NCI-H187 (cell line): ENCODE measurements around the gene FBXW10.
"Not testable (repeated sequence)": the region's sequence is repeated elsewhere in the genome, so short reads cannot be mapped to it uniquely, and the experiment has no call there.

Experiments
- DNase-seq, 2 experiments: peaks; one replicate each; lab custom pipeline; 2025; lab: John Stamatoyannopoulos, UW

FBXW10 gene

GRCh38 chr17:18750242-18750641 is 6.4 kb downstream of the FBXW10 start:
- DNase-seq, result not testable (repeated sequence)

- not testable (repeated sequence) for DNase-seq
Observed at GRCh38 chr17:18753829-18754409, 10.1 kb downstream of the FBXW10 start.

GRCh38 chr17:18755969-18756368 is 12.1 kb downstream of the FBXW10 start:
- not testable (repeated sequence) for DNase-seq

GRCh38 chr17:18757368-18758044 is 13.7 kb downstream of the FBXW10 start:
- not testable (repeated sequence) for DNase-seq

DNA sequence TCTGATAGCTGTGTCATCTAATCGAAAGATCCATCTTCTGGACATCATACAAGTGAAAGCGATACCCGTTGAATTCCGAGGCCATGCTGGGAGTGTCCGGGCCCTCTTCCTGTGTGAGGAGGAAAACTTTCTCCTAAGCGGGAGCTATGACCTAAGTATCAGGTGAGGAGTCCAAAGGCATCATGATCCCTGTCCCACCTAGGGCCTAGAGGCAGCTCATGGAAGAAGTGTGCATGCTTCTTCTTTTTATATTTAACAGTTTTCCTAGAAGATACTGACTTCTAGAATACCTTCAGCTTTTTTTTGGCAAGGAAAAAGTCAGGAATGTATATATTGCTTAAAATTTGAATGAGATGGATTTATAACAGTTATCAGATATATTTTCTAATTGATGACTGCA is 14.5 kb downstream of the FBXW10 start:
- not testable (repeated sequence) for DNase-seq

DNA sequence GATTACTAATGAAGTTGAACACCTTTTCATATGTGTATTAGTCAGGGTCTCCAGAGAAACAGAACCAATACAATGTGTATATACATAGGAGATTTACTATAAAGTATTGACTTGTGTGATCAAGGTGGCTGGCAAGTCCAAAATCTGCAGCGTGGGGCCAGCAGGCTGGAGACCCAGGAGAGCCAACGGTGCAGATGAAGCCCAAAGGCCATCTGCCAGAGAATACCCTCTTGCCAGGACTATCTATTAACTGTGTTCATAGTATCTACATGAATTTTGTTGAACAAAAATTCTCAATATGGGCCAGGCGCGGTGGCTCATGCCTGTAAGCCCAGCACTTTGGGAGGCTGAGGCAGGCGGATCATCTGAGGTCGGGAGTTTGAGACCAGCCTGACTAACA is 16.4 kb downstream of the FBXW10 start:
- not testable (repeated sequence) for DNase-seq

- DNase-seq, result not testable (repeated sequence)
Observed at GRCh38 chr17:18770572-18770971, 26.7 kb downstream of the FBXW10 start.

DNA sequence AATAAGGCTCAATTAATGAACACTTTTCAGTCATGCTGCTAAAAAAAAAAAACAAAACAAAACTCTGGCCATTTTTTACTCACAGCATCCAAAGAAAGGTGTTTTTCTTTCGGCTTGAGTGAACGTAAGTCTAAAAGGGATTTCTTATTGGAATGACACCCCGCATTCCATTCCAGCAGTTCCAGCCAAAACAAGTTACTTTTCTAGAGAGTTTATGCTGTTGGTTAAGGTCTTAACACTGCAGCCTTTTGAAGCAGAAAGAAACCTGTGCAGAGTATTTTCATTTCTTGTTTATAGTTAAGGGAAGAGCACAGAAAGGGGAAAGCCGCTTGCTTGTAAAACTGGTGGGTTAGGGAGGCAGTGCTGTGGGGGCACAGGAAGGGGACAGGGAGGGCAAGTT is 27.2 kb downstream of the FBXW10 start:
- DNase-seq, result not testable (repeated sequence)

- DNase-seq, result no peak
Observed at GRCh38 chr17:18772471-18772870, 28.6 kb downstream of the FBXW10 start.

DNA sequence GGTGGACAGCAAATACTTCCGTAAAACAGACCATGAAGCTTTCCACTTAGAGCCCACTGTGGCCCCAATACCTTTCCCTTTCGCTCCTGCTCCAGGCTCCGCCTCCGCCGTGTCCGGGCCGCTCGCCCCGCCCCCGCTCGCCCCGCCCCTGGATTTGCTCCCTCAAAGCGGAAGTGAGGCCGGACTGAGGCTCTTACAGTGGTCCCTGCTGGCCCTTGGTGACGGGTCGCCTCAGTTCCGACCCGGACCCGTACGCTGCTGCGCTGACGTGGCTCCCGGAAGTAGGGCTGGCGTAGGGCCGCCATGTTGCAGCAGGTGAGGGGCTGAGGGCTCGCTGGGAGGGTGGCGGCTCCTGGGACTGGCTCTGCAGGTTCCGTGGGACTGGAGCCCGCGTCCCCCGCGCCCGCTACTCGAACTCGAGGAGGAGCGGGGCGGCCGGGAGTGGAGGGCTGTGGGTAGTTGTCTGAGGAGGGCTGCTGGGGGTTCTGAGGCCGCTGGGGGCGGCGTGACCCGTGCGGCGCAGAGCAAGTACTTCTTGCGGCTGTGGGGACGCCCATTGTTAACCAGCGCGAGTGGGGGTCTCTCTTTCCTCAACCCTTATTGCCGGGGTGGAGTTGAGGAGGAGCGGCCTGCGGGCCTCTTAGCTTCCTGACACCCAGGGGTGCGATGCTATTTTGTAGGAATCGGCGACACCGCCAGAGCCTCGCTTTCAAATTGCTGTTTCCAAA is 37.3 kb downstream of the FBXW10 start, which contains the start of gene TVP23B:
Gene TVP23B (plus strand): TSS at position 193 of the 728 bp plus-strand sequence. CDS start 111 bp downstream, at position 304.
- DNase-seq, result peak; percentile 54 to 81

- not testable (repeated sequence) for DNase-seq
Observed at GRCh38 chr17:18781805-18782204, 38.0 kb downstream of the FBXW10 start.

- not testable (repeated sequence) for DNase-seq
Observed at GRCh38 chr17:18785933-18786332, 42.1 kb downstream of the FBXW10 start.

DNA sequence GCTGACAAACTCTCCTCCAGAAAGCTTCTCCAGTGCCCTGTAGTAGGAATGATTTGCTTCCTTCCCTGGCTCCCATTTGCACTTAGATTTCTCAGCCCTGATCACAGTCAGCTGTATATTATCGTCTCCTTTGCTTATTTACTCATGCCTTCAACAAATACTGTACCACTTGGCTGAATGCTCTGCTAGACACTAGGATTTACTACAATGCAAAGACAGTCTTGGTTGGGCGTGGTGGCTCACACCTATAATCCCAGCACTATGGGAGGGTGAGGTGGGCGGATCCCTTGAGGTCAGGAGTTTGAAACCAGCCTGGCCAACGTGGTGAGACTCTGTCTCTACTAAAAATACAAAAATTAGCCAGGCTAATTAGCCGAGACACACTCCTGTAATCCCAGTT is 43.0 kb downstream of the FBXW10 start:
- DNase-seq, result not testable (repeated sequence)

DNA sequence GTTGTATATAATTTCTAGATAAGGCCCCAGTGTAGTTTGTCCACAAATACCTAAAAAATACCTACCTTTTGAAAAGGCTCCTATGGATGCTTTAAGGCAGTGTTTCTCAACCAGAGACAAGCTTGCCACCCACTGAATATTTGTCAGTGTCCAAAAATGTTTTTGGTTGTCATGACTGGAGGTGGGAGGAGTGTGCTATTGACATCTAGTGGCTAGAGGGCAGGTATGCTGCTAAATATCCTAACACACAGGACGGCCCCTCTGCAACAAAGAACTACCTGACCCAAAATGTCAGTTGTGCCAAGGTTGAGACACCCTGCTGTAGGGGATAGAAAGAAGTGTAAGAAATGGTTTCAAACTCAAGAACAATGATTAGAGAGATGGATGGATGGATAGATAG is 47.5 kb downstream of the FBXW10 start:
- DNase-seq, result not testable (repeated sequence)

GRCh38 chr17:18794841-18795240 is 51.0 kb downstream of the FBXW10 start:
- not testable (repeated sequence) for DNase-seq

DNA sequence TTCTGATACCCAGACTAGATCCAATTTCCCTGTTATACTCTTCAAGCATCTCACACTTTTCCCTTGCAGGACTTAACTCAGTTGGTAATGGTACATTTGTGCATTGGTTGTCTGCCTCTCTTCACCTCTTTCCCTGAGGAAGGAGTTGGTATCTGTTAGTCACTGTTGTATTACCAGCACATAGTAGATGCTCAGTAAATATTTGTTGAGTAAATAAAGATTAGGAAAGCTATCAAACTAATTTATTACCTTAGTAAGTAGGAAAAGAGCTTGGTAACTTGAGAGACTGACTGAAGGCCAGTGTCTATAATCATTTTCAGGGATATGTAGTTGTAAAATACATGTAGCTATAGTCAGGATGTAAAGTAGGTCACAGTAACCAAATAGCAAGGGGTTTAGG is 53.0 kb downstream of the FBXW10 start:
- not testable (repeated sequence) for DNase-seq

DNA sequence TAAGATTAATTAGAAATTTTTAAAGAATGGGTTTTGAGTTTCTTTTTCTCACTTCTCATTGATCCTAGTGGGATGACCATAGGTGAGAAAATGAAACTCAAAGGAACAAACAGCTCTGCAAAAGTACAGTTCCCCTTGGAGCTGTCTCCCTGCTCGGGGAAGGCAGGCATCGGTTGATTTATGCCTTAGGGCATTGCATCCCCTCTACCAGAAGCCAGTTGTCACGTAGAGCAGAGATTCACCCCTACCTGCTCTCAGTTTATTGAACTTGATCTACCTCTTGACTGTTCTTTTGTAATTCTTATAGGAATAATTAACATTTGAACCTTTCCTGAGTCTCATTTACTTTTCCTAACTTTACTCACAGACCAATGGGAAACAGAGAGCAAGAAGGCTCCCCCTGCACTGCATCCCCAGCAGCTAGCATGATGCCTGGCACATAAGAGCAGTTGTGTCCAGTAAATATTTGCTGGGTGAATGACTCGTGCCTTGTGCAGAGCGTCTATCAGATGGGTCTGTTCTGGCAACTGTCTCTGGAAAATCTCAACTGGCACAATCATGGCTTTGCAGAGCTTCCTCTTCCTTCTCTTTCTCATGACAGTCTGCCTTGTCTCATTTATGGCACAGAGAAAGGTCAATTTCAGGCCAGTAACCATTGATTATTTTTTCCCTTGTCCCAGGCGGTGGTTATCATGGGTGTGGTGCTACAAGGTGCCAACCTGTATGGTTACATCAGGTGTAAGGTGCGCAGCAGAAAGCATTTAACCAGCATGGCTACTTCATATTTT is 59.8 kb downstream of the FBXW10 start:
- not testable (repeated sequence) for DNase-seq

- not testable (repeated sequence) for DNase-seq
Observed at GRCh38 chr17:18815924-18816323, 72.1 kb downstream of the FBXW10 start.

DNA sequence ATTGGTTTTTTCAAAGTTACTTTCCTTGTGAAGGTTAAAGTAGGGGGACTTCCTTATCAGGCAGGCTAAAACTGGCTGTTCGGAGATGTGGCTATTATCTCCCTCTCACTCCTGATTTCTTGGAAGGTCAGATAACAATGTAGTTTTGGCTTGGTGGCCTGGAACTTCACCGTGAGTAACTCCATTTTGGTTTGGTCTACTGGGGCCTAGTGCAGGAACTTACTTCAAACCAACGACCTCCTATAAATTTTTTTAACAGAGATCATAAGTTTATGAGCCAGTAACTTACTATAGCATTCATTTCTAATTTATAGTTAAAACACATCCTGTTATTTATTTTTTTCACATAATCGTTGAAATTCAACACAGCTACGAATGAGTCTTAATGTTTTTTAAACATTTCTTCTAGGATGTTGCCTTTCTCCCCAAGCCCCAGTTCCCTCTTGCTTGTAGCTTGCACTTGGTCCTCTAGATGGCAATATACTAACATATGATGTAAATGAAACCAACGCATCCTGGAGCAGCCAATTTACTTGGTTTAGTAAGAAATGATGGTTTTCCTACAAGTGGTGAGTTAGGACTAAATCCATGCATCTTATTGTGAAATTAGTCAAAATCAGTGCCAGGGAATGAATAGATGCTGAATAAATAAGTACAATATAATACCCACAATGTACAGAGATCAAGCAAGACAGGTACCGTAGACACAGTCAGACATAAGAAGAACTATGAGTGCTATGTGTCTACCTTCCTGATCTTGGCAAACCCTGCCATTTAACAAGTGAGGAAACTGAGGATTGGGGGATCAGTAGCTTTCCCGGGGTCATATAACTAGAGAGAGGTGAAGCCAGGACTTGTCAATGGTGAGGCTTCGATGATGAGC is 72.9 kb downstream of the FBXW10 start:
- DNase-seq, result peak in 1 of 2 experiments; percentile 0

- DNase-seq, result not testable (repeated sequence)
Observed at GRCh38 chr17:18821430-18821829, 77.6 kb downstream of the FBXW10 start.

DNA sequence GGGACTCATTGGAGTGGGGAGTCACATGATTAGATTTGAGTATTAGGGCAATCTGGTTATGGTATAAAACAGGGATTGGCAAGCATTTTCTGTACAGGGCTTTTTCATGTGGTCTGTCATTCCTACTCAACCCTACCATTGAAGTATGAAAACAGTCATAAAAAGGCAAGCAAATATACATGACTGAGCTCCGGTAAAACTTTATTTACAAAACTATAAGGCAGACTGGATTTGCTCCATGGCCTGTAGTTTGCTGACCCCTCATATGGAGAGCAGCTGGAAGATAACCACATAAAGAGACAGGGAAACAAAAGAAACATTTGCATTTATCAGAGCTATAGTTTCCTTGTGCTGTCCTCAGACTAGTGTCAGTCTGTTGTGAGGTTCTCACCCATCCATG is 83.8 kb downstream of the FBXW10 start:
- DNase-seq, result not testable (repeated sequence)
